K562 (cell line): ENCODE measurements around the gene AGRN.

Experiments
- EP300 ChIP-seq: IDR thresholded peaks from 2 replicates; pipeline ENCODE4 v1.6.1; 2012; ENCODE audit warnings: low read length, improper control_type of control experiment
- PTBP1 ChIP-seq: fragments of 200-400 bp; formaldehyde crosslinking; IDR thresholded peaks from 2 replicates; pipeline ENCODE4 v1.6.1; 2017; ENCODE audit warnings: low read depth, low read length
- RCOR1 ChIP-seq, 2 experiments: IDR thresholded peaks; 2 replicates each; pipeline ENCODE4 v1.6.1; 2012; ENCODE audit warnings: low read depth in 2 of 2, low read length in 2 of 2, borderline replicate concordance in 1 of 2, improper control_type of control experiment in 1 of 2
- SIX5 ChIP-seq, 2 experiments: IDR thresholded peaks; 2 replicates each; pipeline ENCODE4 v1.6.1; 2011; ENCODE audit warnings: low read length in 2 of 2, borderline replicate concordance in 1 of 2, low read depth in 1 of 2, mild to moderate bottlenecking in 1 of 2, moderate library complexity in 1 of 2; ENCODE audit not compliant: insufficient read depth in 1 of 2
- ZC3H11A ChIP-seq: IDR thresholded peaks from 2 replicates; pipeline ENCODE4 v1.6.1; 2012; ENCODE audit warnings: low read depth, low read length, improper control_type of control experiment
- ZEB2 ChIP-seq: fragments of 450-650 bp; IDR thresholded peaks from 2 replicates; pipeline ENCODE4 v1.6.1; 2016

- TF ChIP-seq ZC3H11A (no peak), PTBP1 (no peak), RCOR1 (IDR thresholded peaks at IDR 0.05; ENCODE audit: borderline replicate concordance in 1 of 2, low read depth in 2 of 2, low read length in 2 of 2) (no peak), EP300 (no peak), SIX5 (IDR thresholded peaks at IDR 0.05; ENCODE audit: borderline replicate concordance in 1 of 2, insufficient read depth in 1 of 2, low read depth in 1 of 2, low read length in 2 of 2) (no peak), ZEB2 (no peak)
Observed at GRCh38 chr1:1093610-1093943, 73.7 kb downstream of the AGRN start.
